Liver (tissue), 3 donors: Measurements from ENCODE around the gene SHISA3.

Experiments
- GABPA ChIP-seq, 2 donors: IDR thresholded peaks in 1 of 2; conservative IDR thresholded peaks in 1 of 2; 2 replicates each; pipeline ENCODE4 v1.6.1; 2016; ENCODE audit warnings: antibody characterized with exemption in 2 of 2, mild to moderate bottlenecking in 1 of 2, moderate library complexity in 1 of 2
- SP1 ChIP-seq: IDR thresholded peaks from 2 replicates; pipeline ENCODE4 v1.6.1; 2018; ENCODE audit warnings: antibody characterized with exemption, mild to moderate bottlenecking
- ZBTB33 ChIP-seq: IDR thresholded peaks from 2 replicates; pipeline ENCODE4 v1.6.1; 2016; ENCODE audit warnings: antibody characterized with exemption
- TF ChIP-seq, protein P1 (sequence below): fragments of 150-350 bp; IDR thresholded peaks from 2 replicates; pipeline ENCODE4 v1.5.1; 2017; ENCODE audit warnings: improper control_type of control experiment, low read depth, low read length; ENCODE audit not compliant: missing input control
- TF ChIP-seq, protein P2 (sequence below): IDR thresholded peaks from 2 replicates; pipeline ENCODE4 v1.6.1; 2016; ENCODE audit warnings: antibody characterized with exemption
- donor health status: healthy.
- donor health status: healthy.

GRCh38 chr4:42361456-42361855, 35.8 kb upstream of the SHISA3 start:
- TF ChIP-seq, protein P1, sequence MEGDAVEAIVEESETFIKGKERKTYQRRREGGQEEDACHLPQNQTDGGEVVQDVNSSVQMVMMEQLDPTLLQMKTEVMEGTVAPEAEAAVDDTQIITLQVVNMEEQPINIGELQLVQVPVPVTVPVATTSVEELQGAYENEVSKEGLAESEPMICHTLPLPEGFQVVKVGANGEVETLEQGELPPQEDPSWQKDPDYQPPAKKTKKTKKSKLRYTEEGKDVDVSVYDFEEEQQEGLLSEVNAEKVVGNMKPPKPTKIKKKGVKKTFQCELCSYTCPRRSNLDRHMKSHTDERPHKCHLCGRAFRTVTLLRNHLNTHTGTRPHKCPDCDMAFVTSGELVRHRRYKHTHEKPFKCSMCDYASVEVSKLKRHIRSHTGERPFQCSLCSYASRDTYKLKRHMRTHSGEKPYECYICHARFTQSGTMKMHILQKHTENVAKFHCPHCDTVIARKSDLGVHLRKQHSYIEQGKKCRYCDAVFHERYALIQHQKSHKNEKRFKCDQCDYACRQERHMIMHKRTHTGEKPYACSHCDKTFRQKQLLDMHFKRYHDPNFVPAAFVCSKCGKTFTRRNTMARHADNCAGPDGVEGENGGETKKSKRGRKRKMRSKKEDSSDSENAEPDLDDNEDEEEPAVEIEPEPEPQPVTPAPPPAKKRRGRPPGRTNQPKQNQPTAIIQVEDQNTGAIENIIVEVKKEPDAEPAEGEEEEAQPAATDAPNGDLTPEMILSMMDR = no peak
- TF ChIP-seq, protein P2, sequence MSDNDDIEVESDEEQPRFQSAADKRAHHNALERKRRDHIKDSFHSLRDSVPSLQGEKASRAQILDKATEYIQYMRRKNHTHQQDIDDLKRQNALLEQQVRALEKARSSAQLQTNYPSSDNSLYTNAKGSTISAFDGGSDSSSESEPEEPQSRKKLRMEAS = no peak
- no peak for TF ChIP-seq ZBTB33
- no peak for TF ChIP-seq SP1
- TF ChIP-seq GABPA (IDR thresholded peaks at IDR 0.05 in 1 of 2, conservative IDR thresholded peaks at IDR 0.05 in 1 of 2) = no peak
